Activated CD8-positive, alpha-beta memory T cell treated with anti-CD3 and anti-CD28 coated beads, Interleukin-2, amount 50 U/mL, for 24 hours (primary cell): ENCODE measurements around the gene OR5AU1.

Source experiments
- DNase-seq: peaks from one replicate; pipeline ENCODE4 v3.0.0-alpha.2; 2020; ENCODE audit errors: extremely low read depth

OR5AU1 gene

GRCh38 chr14:21106498-21107282 is 49.2 kb downstream of the OR5AU1 start:
- peak; percentile 53 for DNase-seq

GRCh38 chr14:21106176-21106497 is 49.7 kb downstream of the OR5AU1 start:
- DNase-seq = no peak

GRCh38 chr14:21105095-21105494 is 50.8 kb downstream of the OR5AU1 start:
- DNase-seq = no peak
